NCI-H526 (cell line): ENCODE results near the gene SDCCAG8.
"Not testable (repeated sequence)": the region's sequence is repeated elsewhere in the genome, so short reads cannot be mapped to it uniquely, and the experiment has no call there.

Source experiments
- DNase-seq, 2 experiments: peaks; one replicate each; lab custom pipeline; 2025; lab: John Stamatoyannopoulos, UW

The SDCCAG8 gene

GRCh38 chr1:243255791-243256512 is at the start of gene SDCCAG8:
Gene SDCCAG8 (plus strand): TSS chr1:243256041. CDS start chr1:243256174, 133 bp downstream.
- DNase-seq = peak; percentile 97

DNA sequence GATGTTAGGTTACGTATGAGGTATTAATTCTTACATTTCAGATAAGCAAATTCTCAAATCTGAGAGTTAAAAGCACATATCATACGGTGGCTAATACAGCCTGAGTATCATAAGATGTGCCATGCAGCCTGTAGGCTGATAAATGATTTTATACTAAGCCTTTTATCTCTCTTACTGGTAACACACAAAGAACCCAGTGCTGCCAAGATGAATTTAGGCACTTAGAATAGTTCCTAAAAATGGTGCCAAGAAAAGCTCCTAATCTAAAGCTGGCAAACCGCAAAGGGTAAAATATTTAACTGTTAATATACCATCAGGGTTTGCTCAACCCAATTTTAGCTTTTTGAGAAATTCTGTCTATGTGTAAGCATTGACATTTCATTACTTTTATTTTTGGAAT is 43.9 kb upstream of the SDCCAG8 start:
- DNase-seq = not testable (repeated sequence)

GRCh38 chr1:243213045-243213787 is 42.6 kb upstream of the SDCCAG8 start:
- DNase-seq = no peak

- DNase-seq = not testable (repeated sequence)
Observed at GRCh38 chr1:243215276-243215875, 40.5 kb upstream of the SDCCAG8 start.

DNA sequence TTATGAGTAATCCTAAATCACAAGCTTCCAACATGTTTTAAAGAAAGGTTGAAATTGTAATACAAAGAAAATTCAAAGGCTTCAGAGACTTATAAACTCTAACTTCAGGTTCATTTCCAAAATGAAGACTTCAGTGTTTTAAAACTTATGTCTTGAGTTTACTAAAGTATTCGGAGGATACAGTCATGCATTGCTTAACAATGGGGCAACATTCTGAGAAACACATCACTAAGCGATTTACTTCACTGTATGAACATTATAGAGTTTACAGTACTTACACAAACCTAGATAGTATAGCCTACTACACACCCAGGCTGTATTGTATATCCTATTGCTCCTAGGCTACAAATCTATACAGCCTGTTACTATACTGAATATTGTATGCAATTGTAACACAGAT is 39.1 kb upstream of the SDCCAG8 start:
- DNase-seq = no peak

GRCh38 chr1:243217349-243217748 is 38.5 kb upstream of the SDCCAG8 start:
- no peak for DNase-seq

- DNase-seq = no peak
Observed at GRCh38 chr1:243218059-243218458, 37.8 kb upstream of the SDCCAG8 start.

DNA sequence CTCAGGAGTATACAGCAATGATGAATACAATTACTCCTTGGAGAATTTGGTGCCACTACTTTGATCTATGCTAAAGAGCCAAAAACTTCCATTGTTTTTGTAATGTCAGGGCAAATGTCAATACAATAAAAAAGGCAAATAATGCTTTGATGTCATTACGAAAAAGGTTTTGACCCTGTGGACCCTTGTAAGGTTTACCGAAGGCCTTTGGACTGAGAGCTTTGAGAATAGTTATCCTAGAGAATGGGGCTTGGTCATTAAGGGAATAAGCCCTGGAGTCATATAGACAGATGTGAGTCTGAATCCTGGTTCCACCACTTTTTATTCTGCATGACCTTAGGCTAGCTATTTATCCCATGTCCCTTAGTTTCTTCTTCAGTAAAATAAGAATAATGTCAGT is 28.2 kb upstream of the SDCCAG8 start:
- DNase-seq = no peak

DNA sequence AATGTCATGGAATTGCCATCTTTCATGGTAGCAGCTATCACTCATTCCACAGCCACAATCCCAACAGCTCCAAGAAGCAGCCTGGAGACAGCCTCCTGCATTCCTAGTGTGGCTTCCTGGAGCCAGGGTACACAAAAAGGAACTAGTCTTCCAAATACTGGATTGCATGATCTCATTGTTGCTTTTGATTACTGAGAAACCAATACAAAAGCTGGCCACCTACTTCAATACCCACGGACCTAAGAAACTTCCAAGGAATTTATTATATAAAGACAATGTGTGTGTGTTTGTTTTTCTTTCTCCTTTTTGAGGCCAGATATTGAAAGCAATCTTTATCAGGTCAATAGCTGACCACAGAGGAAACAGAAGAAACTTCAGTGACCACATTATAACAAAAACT is 26.3 kb upstream of the SDCCAG8 start:
- no peak for DNase-seq

DNA sequence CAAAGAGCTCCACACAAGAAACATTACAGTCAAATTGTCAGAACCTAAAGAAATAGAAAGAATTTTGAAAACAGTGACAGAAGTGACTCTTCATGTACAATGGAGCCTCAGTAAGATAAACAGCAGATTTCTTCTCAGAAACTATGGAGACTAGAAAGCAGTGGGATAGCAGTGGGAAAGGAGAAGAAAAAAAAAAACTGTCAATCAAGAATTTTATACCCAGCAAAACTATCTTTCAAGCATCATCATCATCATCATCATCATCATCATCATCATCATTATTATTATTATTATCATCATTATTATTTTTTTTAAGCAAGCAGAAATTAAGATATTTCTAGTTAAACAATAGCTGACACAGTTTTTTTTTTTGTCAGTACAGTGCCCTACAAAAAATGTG is 24.9 kb upstream of the SDCCAG8 start:
- DNase-seq = peak in 1 of 2 experiments; percentile 15

GRCh38 chr1:243233908-243234307 is 21.9 kb upstream of the SDCCAG8 start:
- no peak for DNase-seq

DNA sequence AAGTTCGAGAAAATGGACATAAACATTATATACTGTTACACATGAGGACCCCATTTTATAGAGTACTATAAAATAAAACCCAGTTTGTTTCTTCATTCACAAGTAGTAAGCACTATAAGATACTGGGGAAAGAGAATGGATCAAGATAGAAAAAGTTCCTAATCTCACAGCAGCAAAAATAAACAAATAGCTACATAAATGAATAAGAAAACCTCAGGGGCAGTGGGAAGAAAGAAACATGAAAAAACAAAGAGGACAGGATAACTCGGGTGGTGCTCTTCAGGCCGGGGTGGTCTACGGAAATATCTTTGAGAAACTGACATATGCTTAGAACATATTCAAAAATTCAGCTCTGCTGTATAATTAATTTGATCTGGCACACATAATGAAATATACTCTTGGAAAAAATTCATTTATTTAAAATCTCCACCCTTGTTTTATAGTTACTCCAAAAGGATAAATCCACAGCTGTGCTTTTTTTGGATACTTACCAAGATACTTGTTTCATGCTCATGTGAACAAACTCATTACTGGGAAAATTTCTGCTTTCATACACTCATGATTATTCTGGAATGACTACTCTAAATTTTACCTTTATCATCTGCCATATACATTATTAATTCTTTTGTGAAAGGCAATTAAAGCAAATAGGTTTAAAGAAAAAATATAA is 20.7 kb upstream of the SDCCAG8 start:
- no peak for DNase-seq

- no peak for DNase-seq
Observed at GRCh38 chr1:243236604-243237252, 19.1 kb upstream of the SDCCAG8 start.

DNA sequence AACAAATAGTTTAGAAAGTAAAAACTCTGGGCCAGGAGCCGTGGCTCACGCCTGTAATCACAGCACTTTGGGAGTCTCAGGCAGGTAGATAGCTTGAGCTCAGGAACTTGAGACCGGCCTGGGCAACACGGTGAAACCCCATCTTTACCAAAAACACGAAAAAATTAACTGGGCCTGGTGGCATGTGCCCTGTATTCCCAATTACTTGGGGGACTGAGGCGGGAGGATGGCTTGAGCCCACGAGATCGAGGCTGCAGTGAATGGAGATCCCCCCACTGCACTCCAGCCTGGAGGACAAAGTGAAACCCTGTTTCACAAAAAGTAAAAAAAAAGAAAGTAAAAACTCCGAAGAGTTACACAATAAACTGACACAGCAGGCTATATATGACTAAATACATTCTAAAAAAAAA is 11.4 kb upstream of the SDCCAG8 start:
- DNase-seq = no peak

DNA sequence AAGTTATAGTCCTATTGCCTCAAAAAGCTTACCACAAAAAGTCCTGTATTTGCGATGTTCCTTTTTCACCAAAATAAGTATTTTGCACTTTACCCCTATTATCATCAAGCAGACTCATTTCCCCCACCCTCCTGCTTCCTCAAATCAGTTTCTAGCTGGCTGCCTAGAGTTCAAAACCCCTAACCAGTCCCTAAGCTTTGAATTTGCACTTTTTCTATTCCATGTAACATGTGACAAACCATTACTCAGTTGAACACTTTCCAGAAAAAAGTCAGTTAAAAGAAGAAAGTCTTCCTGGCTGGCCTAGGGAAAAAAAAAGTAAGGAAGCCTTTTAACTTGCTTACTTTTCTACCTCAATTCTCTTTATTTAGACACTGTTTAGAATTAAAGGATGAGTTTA is 8.9 kb upstream of the SDCCAG8 start:
- DNase-seq = no peak

- no peak for DNase-seq
Observed at GRCh38 chr1:243247901-243248300, 7.9 kb upstream of the SDCCAG8 start.

DNA sequence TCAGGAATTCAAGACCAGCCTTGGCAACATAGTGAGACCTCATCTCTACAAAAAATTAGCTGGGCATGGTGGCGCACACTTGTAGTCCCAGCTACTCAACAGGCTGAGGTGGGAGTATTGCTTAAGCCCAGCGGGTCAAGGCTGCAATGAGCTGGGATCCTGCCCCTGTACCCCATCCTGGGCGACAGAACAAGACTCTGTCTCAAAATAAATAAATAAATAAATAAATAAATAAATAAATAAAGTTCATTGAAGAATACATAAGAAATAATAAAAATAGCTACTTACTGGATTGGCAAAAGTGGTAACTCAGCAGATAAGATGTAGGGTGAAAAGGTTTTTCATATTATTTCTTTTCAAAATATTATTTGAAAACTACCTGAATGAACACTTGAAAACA is 6.6 kb upstream of the SDCCAG8 start:
- no peak for DNase-seq

GRCh38 chr1:243250102-243250501 is 5.7 kb upstream of the SDCCAG8 start:
- DNase-seq = no peak

GRCh38 chr1:243251539-243251938 is 4.3 kb upstream of the SDCCAG8 start:
- DNase-seq = no peak

DNA sequence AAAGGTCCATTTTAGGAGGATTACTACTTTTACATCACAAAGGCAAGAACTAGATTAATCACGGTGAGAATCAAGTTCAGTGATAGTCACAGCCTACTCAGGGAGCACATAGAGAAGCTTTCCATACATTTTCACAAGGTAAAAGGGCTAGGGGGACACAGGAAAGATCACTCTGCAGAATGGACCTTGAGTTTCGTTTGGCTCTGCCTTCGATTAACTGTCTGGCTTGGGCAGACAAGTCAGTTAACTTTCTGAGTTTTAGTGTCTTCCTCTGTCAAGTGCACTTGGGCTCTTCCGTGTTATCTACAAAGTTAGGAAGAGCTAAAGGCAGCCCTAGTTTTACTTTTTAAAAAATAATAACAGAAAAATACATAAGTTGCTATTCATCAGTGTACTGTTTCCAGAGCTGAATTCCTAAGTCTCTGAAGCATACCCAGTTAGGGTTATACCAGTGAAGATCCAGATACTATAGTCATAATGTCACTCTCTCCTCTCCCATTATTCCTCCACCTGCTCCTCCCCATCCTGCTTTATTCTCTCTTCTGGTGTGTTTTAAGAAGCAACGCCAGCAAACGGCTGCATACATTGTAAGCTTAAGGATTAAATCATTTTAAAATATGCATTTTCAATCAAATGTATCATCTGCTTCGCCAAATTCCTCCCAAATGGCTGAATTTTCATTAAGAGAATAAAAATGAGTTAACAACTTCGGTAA is 2.5 kb upstream of the SDCCAG8 start:
- peak in 1 of 2 experiments; percentile 15 for DNase-seq

- DNase-seq = peak; percentile 1 to 32
Observed at GRCh38 chr1:243253926-243254232, 2.0 kb upstream of the SDCCAG8 start.
